Neural cell (in vitro differentiated cells): ENCODE results near the gene ROBO1.

Source experiments
- EZH2 ChIP-seq: fragments of 200-600, 300-800 bp; shearing (Covaris generic), sonication (generic); IDR thresholded peaks from 2 replicates; pipeline ENCODE4 v1.6.1; 2014; ENCODE audit warnings: antibody characterized with exemption, low read length, borderline replicate concordance, mild to moderate bottlenecking; ENCODE audit not compliant: insufficient read depth, poor library complexity, severe bottlenecking
- MXI1 ChIP-seq: fragments of 450-650 bp; conservative IDR thresholded peaks from 2 replicates; pipeline ENCODE4 v1.6.1; 2014; ENCODE audit warnings: antibody characterized with exemption, mild to moderate bottlenecking; ENCODE audit not compliant: poor library complexity, severe bottlenecking

DNA sequence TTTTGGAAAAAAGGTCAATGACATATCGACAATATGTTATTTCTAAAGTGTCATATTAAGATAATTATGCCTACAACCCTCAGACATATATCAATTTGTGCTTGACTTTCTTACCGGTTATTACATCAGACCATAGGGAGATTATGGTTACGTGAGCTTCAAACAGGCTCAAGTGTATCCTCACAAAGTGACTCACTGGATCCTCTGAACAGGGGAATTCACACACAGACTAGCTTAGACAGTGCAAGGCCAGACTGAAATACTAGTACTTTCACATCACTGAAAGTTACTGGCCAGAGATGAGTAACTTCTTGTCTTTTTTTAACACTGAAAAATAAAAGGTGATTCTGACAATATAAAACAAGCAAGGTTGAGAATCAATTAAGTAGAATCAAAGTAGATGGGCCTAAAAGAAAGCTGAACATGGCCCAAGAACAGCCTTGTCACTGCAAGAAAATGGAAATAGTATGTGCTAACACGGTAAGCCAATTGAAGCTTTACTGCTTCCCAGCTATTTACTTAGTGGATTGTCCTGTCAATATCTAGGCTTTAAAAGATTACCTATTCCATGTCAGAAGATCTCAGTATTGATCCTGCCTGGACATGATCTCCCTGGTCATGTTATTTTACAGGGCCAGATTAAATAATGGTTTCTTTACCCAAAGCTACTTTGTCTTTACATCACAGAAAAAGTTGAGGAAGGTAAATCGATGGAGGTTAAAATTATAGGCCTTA lies 848.6 kb downstream of the ROBO1 start:
- TF ChIP-seq EZH2 (no peak), MXI1 (no peak)
